ENCODE results near the gene SAMD4A.

Gene SAMD4A

GRCh38 chr14:54719406-54719805, 152.5 kb downstream of the SAMD4A start:
- TF ChIP-seq, protein P1, sequence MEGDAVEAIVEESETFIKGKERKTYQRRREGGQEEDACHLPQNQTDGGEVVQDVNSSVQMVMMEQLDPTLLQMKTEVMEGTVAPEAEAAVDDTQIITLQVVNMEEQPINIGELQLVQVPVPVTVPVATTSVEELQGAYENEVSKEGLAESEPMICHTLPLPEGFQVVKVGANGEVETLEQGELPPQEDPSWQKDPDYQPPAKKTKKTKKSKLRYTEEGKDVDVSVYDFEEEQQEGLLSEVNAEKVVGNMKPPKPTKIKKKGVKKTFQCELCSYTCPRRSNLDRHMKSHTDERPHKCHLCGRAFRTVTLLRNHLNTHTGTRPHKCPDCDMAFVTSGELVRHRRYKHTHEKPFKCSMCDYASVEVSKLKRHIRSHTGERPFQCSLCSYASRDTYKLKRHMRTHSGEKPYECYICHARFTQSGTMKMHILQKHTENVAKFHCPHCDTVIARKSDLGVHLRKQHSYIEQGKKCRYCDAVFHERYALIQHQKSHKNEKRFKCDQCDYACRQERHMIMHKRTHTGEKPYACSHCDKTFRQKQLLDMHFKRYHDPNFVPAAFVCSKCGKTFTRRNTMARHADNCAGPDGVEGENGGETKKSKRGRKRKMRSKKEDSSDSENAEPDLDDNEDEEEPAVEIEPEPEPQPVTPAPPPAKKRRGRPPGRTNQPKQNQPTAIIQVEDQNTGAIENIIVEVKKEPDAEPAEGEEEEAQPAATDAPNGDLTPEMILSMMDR (IDR thresholded peaks at IDR 0.05) = no peak

- TF ChIP-seq, protein P1 (IDR thresholded peaks at IDR 0.05) = peak; percentile 18; the same call in 1 of the 2 replicates
Measured at GRCh38 chr14:54722791-54723432, 156.0 kb downstream of the SAMD4A start.

GRCh38 chr14:54724123-54724522, 157.2 kb downstream of the SAMD4A start:
- TF ChIP-seq, protein P1 (IDR thresholded peaks at IDR 0.05) = no peak

GRCh38 chr14:54724676-54725325, 157.9 kb downstream of the SAMD4A start:
- TF ChIP-seq, protein P1 (IDR thresholded peaks at IDR 0.05) = no peak

- TF ChIP-seq, protein P1 (IDR thresholded peaks at IDR 0.05) = no peak
Measured at GRCh38 chr14:54725998-54726397, 159.1 kb downstream of the SAMD4A start.

DNA sequence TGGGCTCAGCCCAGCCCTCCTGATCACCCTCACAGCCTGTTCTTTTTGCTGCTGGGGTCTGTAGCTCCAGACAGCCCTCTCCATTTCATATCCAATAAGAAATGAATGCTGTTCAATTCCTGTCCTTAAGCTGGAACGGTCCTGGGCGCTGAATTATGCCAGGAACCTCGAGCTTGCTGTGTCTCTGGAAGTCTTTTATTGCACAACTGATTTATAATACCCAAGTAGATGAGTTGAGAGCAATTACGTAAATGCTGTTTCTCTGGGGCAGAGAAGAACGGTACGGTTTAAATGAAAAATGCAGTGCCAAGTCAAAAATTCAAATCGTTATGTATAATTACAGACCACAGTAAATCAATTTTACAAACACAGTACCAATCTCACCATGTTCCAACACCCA, 161.0 kb downstream of the SAMD4A start:
- TF ChIP-seq, protein P1 (IDR thresholded peaks at IDR 0.05) = no peak

DNA sequence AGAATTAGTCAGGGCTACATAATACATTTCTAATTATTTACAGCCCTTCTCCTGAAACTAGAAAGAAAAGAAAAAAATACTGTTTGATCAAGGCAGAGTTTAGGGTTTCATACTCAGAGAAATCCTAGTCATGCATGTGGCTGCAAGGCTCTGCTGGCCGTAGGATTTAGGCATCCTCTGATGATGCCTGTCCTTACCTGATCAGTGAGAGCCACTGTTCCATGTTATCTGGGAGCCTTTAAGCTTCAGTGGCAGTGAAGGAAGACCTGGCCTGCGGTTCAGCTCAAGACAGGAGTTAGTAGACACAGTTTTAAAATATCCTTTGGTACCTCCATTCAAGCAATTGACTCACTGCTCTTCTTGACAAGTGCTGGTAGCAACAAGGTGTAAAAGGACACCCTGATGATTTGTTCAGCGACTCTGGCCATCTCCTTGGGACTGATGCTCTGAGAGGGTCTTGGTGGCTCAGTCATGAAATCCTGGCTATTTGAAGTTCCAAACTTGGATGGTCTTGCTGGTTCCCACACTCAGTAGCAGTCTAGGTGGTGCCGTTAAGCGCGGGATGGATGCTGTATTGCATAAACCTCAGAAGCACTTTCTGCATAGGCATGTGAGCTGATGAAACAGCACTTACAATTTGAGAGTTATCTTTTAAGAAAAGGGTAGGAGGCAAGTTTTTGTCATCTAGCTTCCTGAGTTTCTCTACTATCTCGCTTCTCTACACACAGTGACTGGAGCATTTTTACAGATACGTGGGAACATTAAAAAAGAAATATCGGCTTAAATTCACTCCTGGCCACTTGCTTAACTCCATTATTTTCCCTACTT, 162.0 kb downstream of the SAMD4A start:
- TF ChIP-seq, protein P1 (IDR thresholded peaks at IDR 0.05) = no peak

Data from LNCAP (cell line).